Measurements from ENCODE around the gene CELF4.

The CELF4 gene

GRCh38 chr18:37544713-37545112, 20.9 kb downstream of the CELF4 start:
- DNase-seq (ENCODE audit: low spot score in 2 of 2), result no peak
- Mint-ChIP-seq H3K36me3 (no peaks in the 10 kb centered on the region), H3K27ac (no peak overlapping the region), H3K4me1 (no peaks in the 10 kb centered on the region), H3K4me3 (no peak overlapping the region), H3K9me3 (no peaks in the 10 kb centered on the region)
- no peak for ATAC-seq

- no peaks in the 10 kb centered on the region for H3K9me3 Mint-ChIP-seq
- DNase-seq (ENCODE audit: low spot score in 2 of 2) (no peak), ATAC-seq (no peak)
- no peak overlapping the region for H3K27ac Mint-ChIP-seq
- no peaks in the 10 kb centered on the region for H3K4me1 Mint-ChIP-seq
- no peaks in the 10 kb centered on the region for H3K36me3 Mint-ChIP-seq
- H3K4me3 Mint-ChIP-seq, result no peak overlapping the region
Observed at GRCh38 chr18:37544217-37544616, 21.4 kb downstream of the CELF4 start.

- DNase-seq (ENCODE audit: low spot score in 2 of 2) (no peak), ATAC-seq (no peak)
- no peaks in the 10 kb centered on the region for H3K36me3 Mint-ChIP-seq
- H3K4me3 Mint-ChIP-seq, result no peak overlapping the region
- H3K4me1 Mint-ChIP-seq, result peaks cover 3% of the 10 kb centered on the region
- H3K27ac Mint-ChIP-seq, result no peak overlapping the region
- H3K9me3 Mint-ChIP-seq, result no peaks in the 10 kb centered on the region
Observed at GRCh38 chr18:37543321-37543720, 22.3 kb downstream of the CELF4 start.

GRCh38 chr18:37541517-37541916, 24.1 kb downstream of the CELF4 start:
- Mint-ChIP-seq H3K27ac (no peak overlapping the region), H3K36me3 (no peaks in the 10 kb centered on the region), H3K4me3 (no peak overlapping the region), H3K9me3 (no peaks in the 10 kb centered on the region), H3K4me1 (peaks cover 6% of the 10 kb centered on the region)
- ATAC-seq, result no peak
- DNase-seq (ENCODE audit: low spot score in 2 of 2), result no peak

- H3K9me3 Mint-ChIP-seq, result no peaks in the 10 kb centered on the region
- DNase-seq (ENCODE audit: low spot score in 2 of 2) (no peak), ATAC-seq (no peak)
- H3K27ac Mint-ChIP-seq, result no peak overlapping the region
- H3K4me1 Mint-ChIP-seq, result peaks cover 6% of the 10 kb centered on the region
- no peak overlapping the region for H3K4me3 Mint-ChIP-seq
- H3K36me3 Mint-ChIP-seq, result no peaks in the 10 kb centered on the region
Observed at GRCh38 chr18:37540424-37541138, 25.0 kb downstream of the CELF4 start.

- no peak for ATAC-seq
- Mint-ChIP-seq H3K36me3 (no peaks in the 10 kb centered on the region), H3K4me3 (no peak overlapping the region), H3K27ac (no peak overlapping the region), H3K4me1 (peaks cover 6% of the 10 kb centered on the region), H3K9me3 (no peaks in the 10 kb centered on the region)
- DNase-seq (ENCODE audit: low spot score in 2 of 2), result no peak
Observed at GRCh38 chr18:37539236-37539635, 26.4 kb downstream of the CELF4 start.

- ATAC-seq (no peak), DNase-seq (ENCODE audit: low spot score in 2 of 2) (no peak)
- Mint-ChIP-seq H3K9me3 (no peaks in the 10 kb centered on the region), H3K27ac (no peak overlapping the region), H3K4me1 (peaks cover 6% of the 10 kb centered on the region), H3K36me3 (no peaks in the 10 kb centered on the region), H3K4me3 (no peak overlapping the region)
Observed at GRCh38 chr18:37538526-37539205, 26.9 kb downstream of the CELF4 start.

- Mint-ChIP-seq H3K4me1 (peaks cover 6% of the 10 kb centered on the region), H3K36me3 (no peaks in the 10 kb centered on the region), H3K9me3 (no peaks in the 10 kb centered on the region), H3K27ac (no peak overlapping the region), H3K4me3 (no peak overlapping the region)
- DNase-seq (ENCODE audit: low spot score in 2 of 2) (peak; percentile 28 to 70), ATAC-seq (peak; percentile 46)
Observed at GRCh38 chr18:37537868-37538525, 27.6 kb downstream of the CELF4 start.

- Mint-ChIP-seq H3K36me3 (no peaks in the 10 kb centered on the region), H3K9me3 (no peaks in the 10 kb centered on the region), H3K4me3 (no peak overlapping the region), H3K4me1 (peaks cover 6% of the 10 kb centered on the region), H3K27ac (no peak overlapping the region)
- DNase-seq (ENCODE audit: low spot score in 2 of 2) (no peak), ATAC-seq (no peak)
Observed at GRCh38 chr18:37536656-37537055, 28.9 kb downstream of the CELF4 start.

GRCh38 chr18:37535968-37536367, 29.6 kb downstream of the CELF4 start:
- Mint-ChIP-seq H3K36me3 (no peaks in the 10 kb centered on the region), H3K9me3 (no peaks in the 10 kb centered on the region), H3K4me1 (peaks cover 6% of the 10 kb centered on the region), H3K4me3 (no peak overlapping the region), H3K27ac (no peak overlapping the region)
- ATAC-seq, result no peak
- no peak for DNase-seq (ENCODE audit: low spot score in 2 of 2)

GRCh38 chr18:37534627-37535026, 31.0 kb downstream of the CELF4 start:
- Mint-ChIP-seq H3K36me3 (no peaks in the 10 kb centered on the region), H3K27ac (no peak overlapping the region), H3K4me1 (peaks cover 12% of the 10 kb centered on the region), H3K9me3 (no peaks in the 10 kb centered on the region), H3K4me3 (no peak overlapping the region)
- ATAC-seq (no peak), DNase-seq (ENCODE audit: low spot score in 2 of 2) (no peak)

- ATAC-seq, result no peak
- no peak for DNase-seq (ENCODE audit: low spot score in 2 of 2)
- Mint-ChIP-seq H3K27ac (no peak overlapping the region), H3K36me3 (no peaks in the 10 kb centered on the region), H3K4me1 (peaks cover 12% of the 10 kb centered on the region), H3K9me3 (no peaks in the 10 kb centered on the region), H3K4me3 (no peak overlapping the region)
Observed at GRCh38 chr18:37533647-37534584, 31.7 kb downstream of the CELF4 start.

- no peaks in the 10 kb centered on the region for H3K9me3 Mint-ChIP-seq
- peaks cover 6% of the 10 kb centered on the region for H3K4me1 Mint-ChIP-seq
- no peaks in the 10 kb centered on the region for H3K36me3 Mint-ChIP-seq
- no peak overlapping the region for H3K4me3 Mint-ChIP-seq
- ATAC-seq, result no peak
- DNase-seq (ENCODE audit: low spot score in 2 of 2), result no peak
- no peak overlapping the region for H3K27ac Mint-ChIP-seq
Observed at GRCh38 chr18:37532917-37533316, 32.7 kb downstream of the CELF4 start.

- Mint-ChIP-seq H3K36me3 (peaks cover 3% of the 10 kb centered on the region), H3K4me1 (peaks cover 9% of the 10 kb centered on the region), H3K27ac (no peak overlapping the region), H3K9me3 (no peaks in the 10 kb centered on the region), H3K4me3 (no peak overlapping the region)
- no peak for ATAC-seq
- no peak for DNase-seq (ENCODE audit: low spot score in 2 of 2)
Observed at GRCh38 chr18:37529863-37530262, 35.7 kb downstream of the CELF4 start.

GRCh38 chr18:37529296-37529695, 36.3 kb downstream of the CELF4 start:
- no peak for DNase-seq (ENCODE audit: low spot score in 2 of 2)
- peaks cover 6% of the 10 kb centered on the region for H3K36me3 Mint-ChIP-seq
- H3K4me1 Mint-ChIP-seq, result peaks cover 11% of the 10 kb centered on the region
- H3K9me3 Mint-ChIP-seq, result no peaks in the 10 kb centered on the region
- H3K27ac Mint-ChIP-seq, result no peak overlapping the region
- no peak overlapping the region for H3K4me3 Mint-ChIP-seq
- ATAC-seq, result no peak
